ENCODE data around the gene SERINC5.

DNA sequence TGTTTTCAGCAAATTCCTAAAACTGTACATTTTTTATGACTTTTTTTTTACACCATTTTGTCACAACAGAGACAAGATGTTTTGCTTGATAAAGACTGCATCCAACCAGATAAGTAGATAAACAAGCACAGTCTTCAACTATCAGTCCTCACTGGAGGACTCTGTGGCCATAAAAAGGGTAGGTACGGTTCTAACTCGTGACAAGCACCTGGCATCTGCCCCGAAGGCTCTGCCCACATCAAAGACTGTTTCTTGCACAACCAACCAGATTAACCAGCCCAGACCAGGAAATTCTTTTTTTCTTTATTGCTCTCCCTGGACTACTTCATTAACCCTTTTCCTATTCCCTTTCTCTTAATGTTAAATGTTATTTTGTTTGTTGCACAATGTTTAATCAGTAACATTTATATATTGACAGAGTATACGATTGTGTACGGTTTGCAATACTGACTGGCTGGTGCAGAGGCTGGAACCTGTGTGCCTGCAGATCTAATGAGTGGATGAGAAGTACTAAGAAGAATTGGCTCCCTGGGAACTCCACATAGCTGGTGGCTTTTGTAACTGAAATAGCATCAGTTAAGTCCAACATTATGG, 74.1 kb downstream of the SERINC5 start:
- TF ChIP-seq, protein P1, sequence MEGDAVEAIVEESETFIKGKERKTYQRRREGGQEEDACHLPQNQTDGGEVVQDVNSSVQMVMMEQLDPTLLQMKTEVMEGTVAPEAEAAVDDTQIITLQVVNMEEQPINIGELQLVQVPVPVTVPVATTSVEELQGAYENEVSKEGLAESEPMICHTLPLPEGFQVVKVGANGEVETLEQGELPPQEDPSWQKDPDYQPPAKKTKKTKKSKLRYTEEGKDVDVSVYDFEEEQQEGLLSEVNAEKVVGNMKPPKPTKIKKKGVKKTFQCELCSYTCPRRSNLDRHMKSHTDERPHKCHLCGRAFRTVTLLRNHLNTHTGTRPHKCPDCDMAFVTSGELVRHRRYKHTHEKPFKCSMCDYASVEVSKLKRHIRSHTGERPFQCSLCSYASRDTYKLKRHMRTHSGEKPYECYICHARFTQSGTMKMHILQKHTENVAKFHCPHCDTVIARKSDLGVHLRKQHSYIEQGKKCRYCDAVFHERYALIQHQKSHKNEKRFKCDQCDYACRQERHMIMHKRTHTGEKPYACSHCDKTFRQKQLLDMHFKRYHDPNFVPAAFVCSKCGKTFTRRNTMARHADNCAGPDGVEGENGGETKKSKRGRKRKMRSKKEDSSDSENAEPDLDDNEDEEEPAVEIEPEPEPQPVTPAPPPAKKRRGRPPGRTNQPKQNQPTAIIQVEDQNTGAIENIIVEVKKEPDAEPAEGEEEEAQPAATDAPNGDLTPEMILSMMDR (IDR thresholded peaks at IDR 0.05): no peak
- TF ChIP-seq POLR2A (IDR thresholded peaks at IDR 0.05): no peak
